ENCODE measurements around the gene EGFR. TPM values are rescaled to one million over a fixed set of nuclear protein-coding genes. Genes with fewer than 3 reads are reported as not detected.
A peak's percentile ranks its signal among the peaks of the same experiment; 100 is the strongest.

EGFR gene
- total RNA-seq, 1 donor from 2014 or later, result 6.1 TPM

GRCh38 chr7:55065079-55065478 lies 46.3 kb downstream of the EGFR start:
- Histone ChIP-seq H3K9me3 (replicated peaks) (no peaks in the 10 kb centered on the region), H3K27ac (replicated peaks) (peak overlapping the region; percentile 65), H3K36me3 (no peaks in the 10 kb centered on the region), H3K27me3 (ENCODE audit: low read depth) (peaks cover 5% of the 10 kb centered on the region), H3K4me1 (peaks cover 50% of the 10 kb centered on the region), H3K4me3 (no peak overlapping the region)
- intact Hi-C loops (cut with micrococcal nuclease), result no loop called here
- no peak for DNase-seq
- TF ChIP-seq, protein P1, sequence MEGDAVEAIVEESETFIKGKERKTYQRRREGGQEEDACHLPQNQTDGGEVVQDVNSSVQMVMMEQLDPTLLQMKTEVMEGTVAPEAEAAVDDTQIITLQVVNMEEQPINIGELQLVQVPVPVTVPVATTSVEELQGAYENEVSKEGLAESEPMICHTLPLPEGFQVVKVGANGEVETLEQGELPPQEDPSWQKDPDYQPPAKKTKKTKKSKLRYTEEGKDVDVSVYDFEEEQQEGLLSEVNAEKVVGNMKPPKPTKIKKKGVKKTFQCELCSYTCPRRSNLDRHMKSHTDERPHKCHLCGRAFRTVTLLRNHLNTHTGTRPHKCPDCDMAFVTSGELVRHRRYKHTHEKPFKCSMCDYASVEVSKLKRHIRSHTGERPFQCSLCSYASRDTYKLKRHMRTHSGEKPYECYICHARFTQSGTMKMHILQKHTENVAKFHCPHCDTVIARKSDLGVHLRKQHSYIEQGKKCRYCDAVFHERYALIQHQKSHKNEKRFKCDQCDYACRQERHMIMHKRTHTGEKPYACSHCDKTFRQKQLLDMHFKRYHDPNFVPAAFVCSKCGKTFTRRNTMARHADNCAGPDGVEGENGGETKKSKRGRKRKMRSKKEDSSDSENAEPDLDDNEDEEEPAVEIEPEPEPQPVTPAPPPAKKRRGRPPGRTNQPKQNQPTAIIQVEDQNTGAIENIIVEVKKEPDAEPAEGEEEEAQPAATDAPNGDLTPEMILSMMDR (IDR thresholded peaks at IDR 0.05; ENCODE audit: borderline replicate concordance), result no peak

DNA sequence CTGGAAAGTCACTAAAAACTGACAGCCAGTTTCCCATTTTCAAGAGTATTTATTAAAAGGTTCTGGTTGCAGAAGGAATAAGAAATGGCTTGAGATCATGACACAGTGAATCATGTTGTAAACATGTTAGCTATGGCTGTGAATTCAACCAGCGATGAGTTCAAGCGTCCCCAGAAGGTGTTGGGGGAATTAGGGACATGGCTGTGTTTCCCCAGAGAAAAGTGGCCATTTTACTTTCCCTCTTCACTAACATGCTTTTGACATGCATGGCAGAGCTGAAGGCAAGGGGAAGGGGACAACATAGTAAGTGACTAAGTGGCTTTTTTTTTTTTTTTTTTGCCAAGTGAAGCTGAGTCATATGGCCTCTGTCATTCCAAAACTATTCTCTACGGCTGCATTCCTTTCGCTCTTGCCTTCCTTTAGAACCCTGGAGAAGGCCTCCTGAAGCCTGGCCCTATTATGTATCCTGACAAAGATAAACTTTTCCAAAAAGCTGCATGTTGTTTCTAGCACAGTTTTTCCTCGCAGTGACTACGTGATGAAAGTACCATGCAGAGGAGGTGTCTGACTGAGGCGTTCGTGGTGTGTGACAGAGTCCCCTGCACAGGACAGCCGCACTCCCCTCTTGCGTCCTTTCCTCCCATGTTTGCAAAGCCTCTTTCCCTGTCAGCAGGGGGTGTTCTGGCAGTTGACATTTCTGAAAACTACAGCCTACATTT lies 46.9 kb downstream of the EGFR start:
- DNase-seq, result no peak
- Histone ChIP-seq H3K9me3 (replicated peaks) (no peaks in the 10 kb centered on the region), H3K27ac (replicated peaks) (peak overlapping the region; percentile 65), H3K36me3 (no peaks in the 10 kb centered on the region), H3K27me3 (ENCODE audit: low read depth) (peaks cover 5% of the 10 kb centered on the region), H3K4me1 (peaks cover 49% of the 10 kb centered on the region), H3K4me3 (no peak overlapping the region)
- intact Hi-C loops (cut with micrococcal nuclease), result no loop called here
- TF ChIP-seq, protein P1 (IDR thresholded peaks at IDR 0.05; ENCODE audit: borderline replicate concordance), result no peak

DNA sequence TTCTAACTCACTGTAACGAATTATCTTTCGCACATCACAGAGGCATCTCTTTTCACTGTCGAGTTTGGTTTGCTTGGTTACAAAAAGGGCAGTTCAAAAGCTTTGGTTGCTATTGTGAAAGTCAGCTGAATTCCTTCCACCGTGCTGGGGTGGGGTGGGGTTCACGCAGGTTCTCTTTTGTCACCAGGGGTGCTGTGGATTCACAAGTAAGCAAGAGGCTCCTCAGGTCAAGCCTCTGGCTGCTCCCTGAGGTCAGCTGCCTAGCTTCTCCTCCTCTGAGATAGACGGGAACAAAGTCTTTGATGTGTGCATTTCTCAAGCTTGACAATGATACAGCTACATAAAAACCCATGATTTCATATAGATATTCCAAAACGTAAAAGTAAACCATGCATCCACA lies 47.7 kb downstream of the EGFR start:
- Histone ChIP-seq H3K4me1 (peaks cover 42% of the 10 kb centered on the region), H3K27me3 (ENCODE audit: low read depth) (peaks cover 5% of the 10 kb centered on the region), H3K36me3 (no peaks in the 10 kb centered on the region), H3K4me3 (no peak overlapping the region), H3K9me3 (replicated peaks) (no peaks in the 10 kb centered on the region), H3K27ac (replicated peaks) (peak overlapping the region; percentile 65)
- no peak for DNase-seq
- TF ChIP-seq, protein P1 (IDR thresholded peaks at IDR 0.05; ENCODE audit: borderline replicate concordance), result no peak
- intact Hi-C loops (cut with micrococcal nuclease), result no loop called here

DNA sequence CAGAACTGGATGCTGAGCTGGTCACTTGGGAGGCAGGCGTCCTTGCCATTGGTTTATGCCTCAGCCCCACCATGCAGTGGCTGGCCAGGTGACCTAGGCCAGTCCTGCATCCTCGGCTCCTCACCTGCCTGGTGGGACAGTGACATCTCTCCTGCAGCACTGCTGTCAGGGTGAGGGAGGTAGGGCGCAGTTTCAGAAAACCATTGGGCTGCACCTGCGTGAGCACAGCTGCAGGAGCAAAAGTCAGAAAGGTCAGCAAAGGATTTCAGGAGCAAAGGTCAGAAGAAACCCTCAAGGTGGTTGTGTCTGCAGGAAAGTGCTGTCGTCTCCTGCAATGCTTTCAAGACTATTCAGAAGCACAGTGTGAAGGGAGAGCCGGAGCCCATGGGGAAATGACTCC lies 48.1 kb downstream of the EGFR start:
- no peak for DNase-seq
- intact Hi-C loops (cut with micrococcal nuclease), result no loop called here
- Histone ChIP-seq H3K4me3 (no peak overlapping the region), H3K27ac (replicated peaks) (no peak overlapping the region), H3K27me3 (ENCODE audit: low read depth) (peaks cover 5% of the 10 kb centered on the region), H3K9me3 (replicated peaks) (no peaks in the 10 kb centered on the region), H3K4me1 (peaks cover 39% of the 10 kb centered on the region), H3K36me3 (no peaks in the 10 kb centered on the region)
- TF ChIP-seq, protein P1 (IDR thresholded peaks at IDR 0.05; ENCODE audit: borderline replicate concordance), result no peak

GRCh38 chr7:55067748-55068147 lies 48.9 kb downstream of the EGFR start:
- peaks cover 5% of the 10 kb centered on the region for H3K27me3 ChIP-seq (ENCODE audit: low read depth)
- H3K27ac ChIP-seq (replicated peaks), result no peak overlapping the region
- H3K4me1 ChIP-seq, result peaks cover 40% of the 10 kb centered on the region
- no peaks in the 10 kb centered on the region for H3K36me3 ChIP-seq
- no peak for DNase-seq
- TF ChIP-seq, protein P1 (IDR thresholded peaks at IDR 0.05; ENCODE audit: borderline replicate concordance), result no peak
- no peak overlapping the region for H3K4me3 ChIP-seq
- intact Hi-C loops (cut with micrococcal nuclease), result no loop called here
- no peaks in the 10 kb centered on the region for H3K9me3 ChIP-seq (replicated peaks)

All from left ventricle myocardium inferior (tissue), 1 donor.